HG02763 (cell line): ENCODE results near the gene CHPT1.

ENCODE experiments used
- ATAC-seq: cut with Tn5 transposase; IDR thresholded peaks from one replicate; pipeline ENCODE4 v1.9.1; 2021; ENCODE audit warnings: mild to moderate bottlenecking, moderate library complexity; ENCODE audit not compliant: unreplicated experiment

The CHPT1 gene

GRCh38 chr12:101761350-101761749 is 63.9 kb downstream of the CHPT1 start:
- ATAC-seq: no peak

GRCh38 chr12:101761781-101762180 is 64.3 kb downstream of the CHPT1 start:
- ATAC-seq: no peak

GRCh38 chr12:101763246-101763931 is 65.9 kb downstream of the CHPT1 start:
- ATAC-seq: no peak

- no peak for ATAC-seq
These were observed 66.8 kb downstream of the CHPT1 start for GRCh38 chr12:101764051-101764792.

- no peak for ATAC-seq
These were observed 70.1 kb downstream of the CHPT1 start for GRCh38 chr12:101767537-101767936.

GRCh38 chr12:101768781-101769180 is 71.3 kb downstream of the CHPT1 start:
- ATAC-seq: no peak

GRCh38 chr12:101769865-101770264 is 72.4 kb downstream of the CHPT1 start:
- ATAC-seq: no peak

- no peak for ATAC-seq
These were observed 74.8 kb downstream of the CHPT1 start for GRCh38 chr12:101772012-101772775.

- peak; percentile 73 for ATAC-seq
These were observed 76.3 kb downstream of the CHPT1 start for GRCh38 chr12:101773650-101774162.

GRCh38 chr12:101775816-101776215 is 78.4 kb downstream of the CHPT1 start:
- no peak for ATAC-seq

- ATAC-seq: no peak
These were observed 80.0 kb downstream of the CHPT1 start for GRCh38 chr12:101777485-101777884.

GRCh38 chr12:101777978-101778377 is 80.5 kb downstream of the CHPT1 start:
- ATAC-seq: no peak
